H9 (cell line): Measurements from ENCODE around the gene CAMK2B. TPM values are rescaled to one million over a fixed set of nuclear protein-coding genes. Genes with fewer than 3 reads are reported as not detected.

Experiments used
- DNase-seq: peaks from one replicate; pipeline ENCODE4 v3.0.0-alpha.2; 2017
- H2AFZ ChIP-seq: one replicate; pipeline ENCODE4 v1.6.1; 2013; ENCODE audit warnings: mild to moderate bottlenecking, low read length, control low read depth, moderate library complexity
- H2AK5ac ChIP-seq: 2 replicates; pipeline ENCODE4 v1.6.1; 2013; ENCODE audit warnings: low read length, control low read depth, mixed read lengths; ENCODE audit not compliant: insufficient read length
- H2BK120ac ChIP-seq: one replicate; pipeline ENCODE4 v1.6.1; 2013; ENCODE audit warnings: low read depth, mild to moderate bottlenecking, low read length, control low read depth, inconsistent platforms; ENCODE audit not compliant: poor library complexity, severe bottlenecking
- H2BK12ac ChIP-seq: 2 replicates; pipeline ENCODE4 v1.6.1; 2013; ENCODE audit warnings: low read length, control low read depth, mixed read lengths, low read depth; ENCODE audit not compliant: insufficient read length
- H2BK15ac ChIP-seq: 2 replicates; pipeline ENCODE4 v1.6.1; 2013; ENCODE audit warnings: low read depth, low read length, control low read depth
- H2BK20ac ChIP-seq: one replicate; pipeline ENCODE4 v1.6.1; 2013; ENCODE audit warnings: low read depth, mild to moderate bottlenecking, low read length, control low read depth, inconsistent platforms; ENCODE audit not compliant: poor library complexity, severe bottlenecking
- H2BK5ac ChIP-seq: 2 replicates; pipeline ENCODE4 v1.6.1; 2013; ENCODE audit warnings: low read length, control low read depth, mixed read lengths; ENCODE audit not compliant: insufficient read length
- H3K14ac ChIP-seq: 2 replicates; pipeline ENCODE4 v1.6.1; 2013; ENCODE audit warnings: low read length, control low read depth; ENCODE audit not compliant: insufficient read depth
- H3K18ac ChIP-seq: 2 replicates; pipeline ENCODE4 v1.6.1; 2013; ENCODE audit warnings: low read depth, mild to moderate bottlenecking, mixed read lengths, low read length, control low read depth; ENCODE audit not compliant: insufficient read length
- H3K23ac ChIP-seq: 2 replicates; pipeline ENCODE4 v1.6.1; 2013; ENCODE audit warnings: low read length, control low read depth, mixed read lengths, low read depth; ENCODE audit not compliant: insufficient read length
- H3K23me2 ChIP-seq: 2 replicates; pipeline ENCODE4 v1.6.1; 2013; ENCODE audit warnings: low read depth, mild to moderate bottlenecking, mixed read lengths, low read length, control low read depth; ENCODE audit not compliant: insufficient read length, poor library complexity, severe bottlenecking
- H3K27ac ChIP-seq: 2 replicates; pipeline ENCODE4 v1.5.1; 2013; ENCODE audit warnings: low read length, control low read depth, mixed read lengths, low read depth; ENCODE audit not compliant: insufficient read length
- H3K27me3 ChIP-seq: 2 replicates; pipeline ENCODE4 v1.6.1; 2013; ENCODE audit warnings: low read length, control low read depth, inconsistent platforms; ENCODE audit not compliant: insufficient read depth
- H3K4ac ChIP-seq: 2 replicates; pipeline ENCODE4 v1.6.1; 2013; ENCODE audit warnings: low read depth, mild to moderate bottlenecking, control low read depth, inconsistent platforms, low read length, moderate library complexity
- H3K4me1 ChIP-seq: 2 replicates; pipeline ENCODE4 v1.6.1; 2013; ENCODE audit warnings: low read length, control low read depth, inconsistent platforms; ENCODE audit not compliant: insufficient read depth
- H3K4me2 ChIP-seq: 2 replicates; pipeline ENCODE4 v1.6.1; 2013; ENCODE audit warnings: low read length, control low read depth, mixed read lengths; ENCODE audit not compliant: insufficient read length, insufficient read depth
- H3K56ac ChIP-seq: 2 replicates; pipeline ENCODE4 v1.6.1; 2013; ENCODE audit warnings: low read depth, mild to moderate bottlenecking, mixed read lengths, low read length, control low read depth; ENCODE audit not compliant: insufficient read length
- H3K79me1 ChIP-seq: 2 replicates; pipeline ENCODE4 v1.6.1; 2013; ENCODE audit warnings: low read depth, mild to moderate bottlenecking, moderate library complexity, low read length, control low read depth, inconsistent platforms; ENCODE audit not compliant: insufficient read depth, poor library complexity, severe bottlenecking
- H3K79me2 ChIP-seq: 2 replicates; pipeline ENCODE4 v1.6.1; 2013; ENCODE audit warnings: low read length, control low read depth, inconsistent platforms; ENCODE audit not compliant: insufficient read depth
- H3K9ac ChIP-seq: 2 replicates; pipeline ENCODE4 v1.6.1; 2013; ENCODE audit warnings: low read length, control low read depth, mixed read lengths; ENCODE audit not compliant: insufficient read length; ENCODE audit errors: extremely low read depth
- H3K9me3 ChIP-seq: one replicate; pipeline ENCODE4 v1.6.1; 2013; ENCODE audit warnings: low read depth, low read length, inconsistent platforms; ENCODE audit not compliant: control insufficient read depth
- H3T11ph ChIP-seq: one replicate; pipeline ENCODE4 v1.6.1; 2013; ENCODE audit warnings: mild to moderate bottlenecking, low read length, control low read depth, inconsistent platforms
- H4K20me1 ChIP-seq: one replicate; pipeline ENCODE4 v1.6.1; 2013; ENCODE audit not compliant: control insufficient read depth, insufficient read length, insufficient read depth
- H4K5ac ChIP-seq: 2 replicates; pipeline ENCODE4 v1.6.1; 2013; ENCODE audit warnings: low read depth, mild to moderate bottlenecking, mixed read lengths, low read length, control low read depth; ENCODE audit not compliant: insufficient read length
- H4K8ac ChIP-seq: replicated peaks from 2 replicates; pipeline ENCODE4 v1.6.1; 2013; ENCODE audit warnings: low read length, control low read depth, mixed read lengths, low read depth; ENCODE audit not compliant: insufficient read length
- H4K91ac ChIP-seq: 2 replicates; pipeline ENCODE4 v1.6.1; 2013; ENCODE audit warnings: low read depth, mild to moderate bottlenecking, moderate library complexity, mixed read lengths, low read length, control low read depth; ENCODE audit not compliant: insufficient read length
- H3K27ac Mint-ChIP-seq, 3 experiments: 2 replicates in 2 of 3; 3 replicates in 1 of 3; pipeline ENCODE4 v1.8.0; 2020 to 2021; ENCODE audit warnings: mixed read lengths in 3 of 3, mild to moderate bottlenecking in 1 of 3, moderate library complexity in 1 of 3
- H3K27me3 Mint-ChIP-seq: 2 replicates; pipeline ENCODE4 v1.8.0; 2021; ENCODE audit warnings: low read depth, mild to moderate bottlenecking, moderate library complexity, mixed read lengths
- H3K36me3 Mint-ChIP-seq, 3 experiments: 2 replicates in 2 of 3; 3 replicates in 1 of 3; pipeline ENCODE4 v1.8.0; 2020 to 2021; ENCODE audit warnings: low read depth in 3 of 3, mixed read lengths in 3 of 3; ENCODE audit not compliant: insufficient read depth in 1 of 3
- H3K4me1 Mint-ChIP-seq, 2 experiments: 2 replicates each; pipeline ENCODE4 v1.8.0; 2020; ENCODE audit warnings: mixed read lengths in 2 of 2
- H3K4me3 Mint-ChIP-seq, 2 experiments: 2 replicates in 1 of 2; 3 replicates in 1 of 2; pipeline ENCODE4 v1.8.0; 2020 to 2021; ENCODE audit warnings: mild to moderate bottlenecking in 2 of 2, mixed read lengths in 2 of 2, moderate library complexity in 1 of 2
- H3K9me3 Mint-ChIP-seq, 2 experiments: 2 replicates in 1 of 2; 3 replicates in 1 of 2; pipeline ENCODE4 v1.8.0; 2020; ENCODE audit warnings: mild to moderate bottlenecking in 2 of 2, mixed read lengths in 2 of 2, moderate library complexity in 1 of 2
- whole genome bisulfite sequencing: extraction: QIAGEN DNeasy Blood & Tissue Kit; methylation state at CpG from one replicate; pipeline ENCODE4 v1.1.7; 2013; ENCODE audit warnings: missing lambda C conversion rate, low lambda C conversion rate, mixed read lengths; ENCODE audit not compliant: insufficient read length; ENCODE audit errors: extremely low coverage; 5-methylcytosine and 5-hydroxymethylcytosine counted together
- total RNA-seq: library from RNA; stranded (reverse); gene quantifications from 2 replicates; pipeline ENCODE4 v1.2.1, GENCODE V29; 2021
- TF ChIP-seq, protein P1 (sequence below): fragments of 200-600 bp; sonication (generic); conservative IDR thresholded peaks from 3 replicates; pipeline ENCODE4 v1.8.0; 2021; ENCODE audit warnings: antibody characterized with exemption, mild to moderate bottlenecking

The CAMK2B gene
- total RNA-seq, 1 experiment from 2014 or later = 0.17 TPM

DNA sequence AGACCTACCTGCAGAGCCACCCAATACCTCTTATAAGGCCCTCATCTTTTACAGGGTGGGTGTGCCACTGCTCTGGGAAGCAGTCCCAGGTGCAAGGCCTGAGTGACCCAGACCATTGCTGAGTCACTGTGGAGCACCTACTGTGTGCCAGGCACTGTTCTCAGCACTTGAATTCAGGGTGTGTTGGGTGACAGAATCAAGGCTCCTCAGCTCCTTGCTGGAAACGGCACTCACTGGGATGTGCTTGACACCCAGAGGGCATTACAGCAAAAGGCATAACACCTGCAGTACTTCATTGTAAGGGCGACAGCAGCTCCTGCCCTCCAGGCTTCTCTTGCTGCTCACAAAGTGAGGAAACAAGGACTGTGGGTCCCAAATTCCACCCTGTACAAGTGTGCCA lies 7.1 kb downstream of the CAMK2B start:
- Histone ChIP-seq H3K27ac (no peak overlapping the region), H3K56ac (no peak overlapping the region), H3K23ac (no peak overlapping the region), H2BK120ac (no peak overlapping the region), H2BK5ac (no peak overlapping the region), H3K4ac (no peak overlapping the region), H4K8ac (no peak overlapping the region), H3K79me1 (no peaks in the 10 kb centered on the region), H2BK12ac (no peak overlapping the region), H2BK15ac (no peak overlapping the region), H2AFZ (no peak overlapping the region), H3K18ac (no peak overlapping the region), H3T11ph (no peak overlapping the region), H4K5ac (no peak overlapping the region), H4K91ac (no peak overlapping the region), H3K14ac (no peak overlapping the region; the same call in 1 of the 2 replicates), H3K9me3 (no peaks in the 10 kb centered on the region), H3K4me2 (no peak overlapping the region), H3K4me1 (no peaks in the 10 kb centered on the region), H3K23me2 (no peaks in the 10 kb centered on the region), H3K27me3 (peaks cover under 1% of the 10 kb centered on the region; the same call in 1 of the 2 replicates), H3K79me2 (no peaks in the 10 kb centered on the region), H4K20me1 (no peaks in the 10 kb centered on the region), H2BK20ac (no peak overlapping the region), H3K9ac (no peak overlapping the region), H2AK5ac (no peak overlapping the region)
- peaks cover 0 to 2% of the 10 kb centered on the region in 2 experiments; a peak in 1 of 4 replicates for H3K4me1 Mint-ChIP-seq
- no peak for DNase-seq
- H3K36me3 Mint-ChIP-seq = no peaks in the 10 kb centered on the region; a peak in 1 of 7 replicates
- H3K27me3 Mint-ChIP-seq = peaks cover 62% of the 10 kb centered on the region
- H3K9me3 Mint-ChIP-seq = no peaks in the 10 kb centered on the region
- WGBS = no CpG with 5 or more reads among the region's 2 CpGs
- H3K27ac Mint-ChIP-seq = no peak overlapping the region
- TF ChIP-seq, protein P1, sequence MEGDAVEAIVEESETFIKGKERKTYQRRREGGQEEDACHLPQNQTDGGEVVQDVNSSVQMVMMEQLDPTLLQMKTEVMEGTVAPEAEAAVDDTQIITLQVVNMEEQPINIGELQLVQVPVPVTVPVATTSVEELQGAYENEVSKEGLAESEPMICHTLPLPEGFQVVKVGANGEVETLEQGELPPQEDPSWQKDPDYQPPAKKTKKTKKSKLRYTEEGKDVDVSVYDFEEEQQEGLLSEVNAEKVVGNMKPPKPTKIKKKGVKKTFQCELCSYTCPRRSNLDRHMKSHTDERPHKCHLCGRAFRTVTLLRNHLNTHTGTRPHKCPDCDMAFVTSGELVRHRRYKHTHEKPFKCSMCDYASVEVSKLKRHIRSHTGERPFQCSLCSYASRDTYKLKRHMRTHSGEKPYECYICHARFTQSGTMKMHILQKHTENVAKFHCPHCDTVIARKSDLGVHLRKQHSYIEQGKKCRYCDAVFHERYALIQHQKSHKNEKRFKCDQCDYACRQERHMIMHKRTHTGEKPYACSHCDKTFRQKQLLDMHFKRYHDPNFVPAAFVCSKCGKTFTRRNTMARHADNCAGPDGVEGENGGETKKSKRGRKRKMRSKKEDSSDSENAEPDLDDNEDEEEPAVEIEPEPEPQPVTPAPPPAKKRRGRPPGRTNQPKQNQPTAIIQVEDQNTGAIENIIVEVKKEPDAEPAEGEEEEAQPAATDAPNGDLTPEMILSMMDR = no peak
- H3K4me3 Mint-ChIP-seq = no peak overlapping the region
